Measurements from ENCODE around the gene SYNGAP1.

GRCh38 chr6:33429750-33430052 lies 9.8 kb downstream of the SYNGAP1 start:
- TF ChIP-seq POLR2A (IDR thresholded peaks at IDR 0.05; ENCODE audit: low read length): no peak
- no peak for TF ChIP-seq GATA1 (IDR thresholded peaks at IDR 0.05; ENCODE audit: low read depth, low read length)
